Cardiac fibroblast (primary cell): ENCODE results near the gene SP5.

Source experiments
- DNase-seq, 2 donors: peaks; one replicate each; pipeline versions ENCODE4 v3.0.0 to v3.0.0-alpha.2; 2010; ENCODE audit warnings: low read depth in 2 of 2
- H3K4me3 ChIP-seq, 2 donors: replicated peaks in 1 of 2; 1 replicate in 1 of 2; 2 replicates in 1 of 2; pipeline ENCODE4 v1.5.1; 2011; ENCODE audit warnings: low read depth in 2 of 2, low read length in 2 of 2, mild to moderate bottlenecking in 2 of 2, moderate library complexity in 1 of 2
- TF ChIP-seq, protein P1 (sequence below): IDR thresholded peaks from one replicate; pipeline ENCODE4 v1.5.1; 2011; ENCODE audit warnings: low read depth, mild to moderate bottlenecking, low read length, inconsistent platforms

The SP5 gene

GRCh38 chr2:170695521-170696410, 19.4 kb upstream of the SP5 start:
- no peak for DNase-seq
- TF ChIP-seq, protein P1, sequence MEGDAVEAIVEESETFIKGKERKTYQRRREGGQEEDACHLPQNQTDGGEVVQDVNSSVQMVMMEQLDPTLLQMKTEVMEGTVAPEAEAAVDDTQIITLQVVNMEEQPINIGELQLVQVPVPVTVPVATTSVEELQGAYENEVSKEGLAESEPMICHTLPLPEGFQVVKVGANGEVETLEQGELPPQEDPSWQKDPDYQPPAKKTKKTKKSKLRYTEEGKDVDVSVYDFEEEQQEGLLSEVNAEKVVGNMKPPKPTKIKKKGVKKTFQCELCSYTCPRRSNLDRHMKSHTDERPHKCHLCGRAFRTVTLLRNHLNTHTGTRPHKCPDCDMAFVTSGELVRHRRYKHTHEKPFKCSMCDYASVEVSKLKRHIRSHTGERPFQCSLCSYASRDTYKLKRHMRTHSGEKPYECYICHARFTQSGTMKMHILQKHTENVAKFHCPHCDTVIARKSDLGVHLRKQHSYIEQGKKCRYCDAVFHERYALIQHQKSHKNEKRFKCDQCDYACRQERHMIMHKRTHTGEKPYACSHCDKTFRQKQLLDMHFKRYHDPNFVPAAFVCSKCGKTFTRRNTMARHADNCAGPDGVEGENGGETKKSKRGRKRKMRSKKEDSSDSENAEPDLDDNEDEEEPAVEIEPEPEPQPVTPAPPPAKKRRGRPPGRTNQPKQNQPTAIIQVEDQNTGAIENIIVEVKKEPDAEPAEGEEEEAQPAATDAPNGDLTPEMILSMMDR = no peak
- no peak overlapping the region for H3K4me3 ChIP-seq

GRCh38 chr2:170696948-170697347, 18.2 kb upstream of the SP5 start:
- TF ChIP-seq, protein P1 = no peak
- H3K4me3 ChIP-seq = no peak overlapping the region
- DNase-seq = no peak

DNA sequence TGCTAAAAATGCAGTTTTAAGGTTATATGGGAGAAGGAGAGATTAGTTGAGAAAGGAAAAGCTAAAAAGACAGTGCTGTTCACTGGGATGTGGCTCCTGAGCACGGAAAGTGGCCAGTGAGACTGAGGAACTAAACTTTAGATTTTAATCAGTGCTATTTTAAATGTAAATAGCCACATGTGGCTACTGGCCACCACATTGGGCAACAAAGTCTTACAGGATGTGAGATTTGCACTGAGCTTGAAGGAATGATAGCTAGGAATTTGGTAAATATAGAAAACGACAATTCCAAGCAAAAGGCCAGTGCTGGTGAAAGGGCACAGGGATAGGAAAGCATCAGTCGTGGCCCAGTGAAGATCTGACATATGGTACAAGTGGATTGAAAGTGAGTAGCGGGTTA, 14.1 kb upstream of the SP5 start:
- TF ChIP-seq, protein P1 = no peak
- no peak for DNase-seq

GRCh38 chr2:170703776-170704476, 11.2 kb upstream of the SP5 start:
- TF ChIP-seq, protein P1 = no peak
- DNase-seq = no peak
- no peak overlapping the region for H3K4me3 ChIP-seq

More for the DNA sequence above, 14.1 kb upstream of the SP5 start:
- no peak overlapping the region for H3K4me3 ChIP-seq

- no peak overlapping the region for H3K4me3 ChIP-seq
- DNase-seq = no peak
- TF ChIP-seq, protein P1 = no peak
Observed at GRCh38 chr2:170707821-170708795, 7.0 kb upstream of the SP5 start.

- no peak for DNase-seq
- TF ChIP-seq, protein P1 = no peak
- no peak overlapping the region for H3K4me3 ChIP-seq
Observed at GRCh38 chr2:170710609-170710979, 4.5 kb upstream of the SP5 start.
